WTC11 (cell line): ENCODE measurements around the gene CD300E. TPM values are rescaled to one million over a fixed set of nuclear protein-coding genes. Genes with fewer than 3 reads are reported as not detected.

Experiments used
- ATAC-seq: fragments of 200-7000 bp; cut with Tn5 transposase; 2 replicates; pipeline ENCODE4 v1.10.0; 2021; ENCODE audit warnings: mild to moderate bottlenecking, moderate library complexity
- CTCF ChIA-PET: fragments of 300-600 bp; sonication (Branson Sonifier 250); formaldehyde crosslinking; loops from one replicate; lab custom pipeline; 2021; ENCODE audit warnings: antibody characterized with exemption; lab: Charles Lee
- POLR2A ChIA-PET: fragments of 350-600 bp; sonication (Branson Sonifier 250); formaldehyde crosslinking; loops from one replicate; lab custom pipeline; 2021; ENCODE audit warnings: antibody characterized with exemption; lab: Charles Lee
- DNase-seq: peaks from one replicate; pipeline ENCODE4 v3.0.0; 2021; ENCODE audit warnings: low spot score
- H3K27ac Mint-ChIP-seq: 2 replicates; pipeline ENCODE4 v1.8.0; 2021; ENCODE audit warnings: mixed read lengths
- H3K27me3 Mint-ChIP-seq: 2 replicates; pipeline ENCODE4 v1.8.0; 2021; ENCODE audit warnings: low read depth, mild to moderate bottlenecking, moderate library complexity, mixed read lengths
- H3K36me3 Mint-ChIP-seq: 2 replicates; pipeline ENCODE4 v1.8.0; 2021; ENCODE audit warnings: mixed read lengths
- H3K4me1 Mint-ChIP-seq: 2 replicates; pipeline ENCODE4 v1.8.0; 2022; ENCODE audit warnings: mixed read lengths
- H3K4me3 Mint-ChIP-seq: 2 replicates; pipeline ENCODE4 v1.8.0; 2021; ENCODE audit warnings: mild to moderate bottlenecking, moderate library complexity, mixed read lengths
- H3K9me3 Mint-ChIP-seq: 2 replicates; pipeline ENCODE4 v1.8.0; 2021; ENCODE audit warnings: mixed read lengths
- ESRRA ChIP-seq: sonication (generic); formaldehyde crosslinking; IDR thresholded peaks from 2 replicates; pipeline ENCODE4 v1.8.1; 2022; ENCODE audit warnings: mild to moderate bottlenecking, missing genetic modification reagents, borderline replicate concordance
- ETV6 ChIP-seq: sonication (generic); formaldehyde crosslinking; IDR thresholded peaks from 2 replicates; pipeline ENCODE4 v1.8.1; 2022; ENCODE audit warnings: mild to moderate bottlenecking, missing genetic modification reagents
- FOXP1 ChIP-seq: sonication (generic); formaldehyde crosslinking; IDR thresholded peaks from 2 replicates; pipeline ENCODE4 v1.8.0; 2022; ENCODE audit warnings: missing genetic modification reagents, mild to moderate bottlenecking, moderate library complexity, borderline replicate concordance
- GABPB1 ChIP-seq: sonication (generic); formaldehyde crosslinking; IDR thresholded peaks from 2 replicates; pipeline ENCODE4 v1.8.1; 2023; ENCODE audit warnings: mild to moderate bottlenecking, missing genetic modification reagents
- HMGA2 ChIP-seq: fragments of 250-450 bp; sonication (Bioruptor Pico); IDR thresholded peaks from 2 replicates; pipeline ENCODE4 v1.4.0; 2021; ENCODE audit warnings: mild to moderate bottlenecking, moderate library complexity
- MXD4 ChIP-seq: fragments of 250-450 bp; sonication (Bioruptor Pico); IDR thresholded peaks from 2 replicates; pipeline ENCODE4 v1.8.0; 2021; ENCODE audit warnings: mild to moderate bottlenecking, moderate library complexity, borderline replicate concordance
- TEAD1 ChIP-seq: sonication (generic); formaldehyde crosslinking; IDR thresholded peaks from 2 replicates; pipeline ENCODE4 v1.8.0; 2022; ENCODE audit warnings: mild to moderate bottlenecking, missing genetic modification reagents
- ZNF121 ChIP-seq: sonication (generic); formaldehyde crosslinking; IDR thresholded peaks from 2 replicates; pipeline ENCODE4 v1.8.0; 2023; ENCODE audit warnings: missing genetic modification reagents
- ZNF138 ChIP-seq: sonication (generic); formaldehyde crosslinking; conservative IDR thresholded peaks from 2 replicates; pipeline ENCODE4 v1.8.1; 2022; ENCODE audit warnings: mild to moderate bottlenecking, moderate library complexity, missing genetic modification reagents
- ZNF671 ChIP-seq: fragments of 250-450 bp; sonication (Bioruptor Pico); IDR thresholded peaks from 2 replicates; pipeline ENCODE4 v1.8.0; 2021; ENCODE audit warnings: mild to moderate bottlenecking
- total RNA-seq: library from RNA; stranded (reverse); gene quantifications from 3 replicates; pipeline ENCODE4 v1.2.3, GENCODE V29; 2021
- TF ChIP-seq, protein P1 (sequence below): fragments of 250-450 bp; sonication (Bioruptor Pico); conservative IDR thresholded peaks from 2 replicates; pipeline ENCODE4 v1.9.0; 2021; ENCODE audit warnings: mild to moderate bottlenecking
- TF ChIP-seq, protein P2 (sequence below): sonication (generic); formaldehyde crosslinking; IDR thresholded peaks from 2 replicates; pipeline ENCODE4 v1.8.1; 2023; ENCODE audit warnings: mild to moderate bottlenecking, moderate library complexity, missing genetic modification reagents
- TF ChIP-seq, protein P3 (sequence below): sonication (generic); formaldehyde crosslinking; IDR thresholded peaks from 2 replicates; pipeline ENCODE4 v1.8.1; 2022; ENCODE audit warnings: low read depth, missing genetic modification reagents, borderline replicate concordance
- TF ChIP-seq, protein P4 (sequence below): sonication (generic); formaldehyde crosslinking; IDR thresholded peaks from 2 replicates; pipeline ENCODE4 v1.8.0; 2022; ENCODE audit warnings: mild to moderate bottlenecking, missing genetic modification reagents
- TF ChIP-seq, protein P5 (sequence below): sonication (generic); formaldehyde crosslinking; IDR thresholded peaks from 2 replicates; pipeline ENCODE4 v1.8.1; 2022; ENCODE audit warnings: missing genetic modification reagents, borderline replicate concordance
- TF ChIP-seq, protein P6 (sequence below): sonication (generic); formaldehyde crosslinking; IDR thresholded peaks from 2 replicates; pipeline ENCODE4 v1.8.0; 2022; ENCODE audit warnings: mild to moderate bottlenecking, missing genetic modification reagents
- TF ChIP-seq, protein P7 (sequence below): sonication (generic); formaldehyde crosslinking; IDR thresholded peaks from 2 replicates; pipeline ENCODE4 v1.8.1; 2023; ENCODE audit warnings: mild to moderate bottlenecking, missing genetic modification reagents, borderline replicate concordance

Gene CD300E
- total RNA-seq, 1 experiment from 2014 or later = not detected

DNA sequence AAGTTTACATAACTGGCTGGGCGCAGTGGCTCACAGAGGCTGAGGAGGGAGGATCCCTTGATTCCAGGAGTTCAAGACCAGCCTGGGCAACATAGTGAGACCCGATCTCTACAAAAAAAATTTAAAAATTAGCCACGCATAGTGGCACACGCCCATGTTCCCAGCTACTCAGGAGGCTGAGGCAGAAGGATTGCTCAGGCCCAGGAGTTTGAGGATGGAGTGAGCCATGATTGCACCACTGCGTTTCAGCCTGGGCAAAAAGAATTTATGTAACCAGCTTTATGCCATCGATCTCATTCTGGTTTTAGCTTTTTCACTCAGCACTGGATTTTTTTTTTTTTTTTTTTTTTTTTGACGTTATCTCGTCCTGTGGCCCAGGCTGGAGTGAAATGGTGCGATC, 9.1 kb upstream of the CD300E start:
- H3K4me1 Mint-ChIP-seq = peaks cover 55% of the 10 kb centered on the region
- H3K9me3 Mint-ChIP-seq = peaks cover 7% of the 10 kb centered on the region; the same call in 1 of the 2 replicates
- H3K36me3 Mint-ChIP-seq = no peaks in the 10 kb centered on the region
- peaks cover 7% of the 10 kb centered on the region for H3K27me3 Mint-ChIP-seq
- ChIA-PET CTCF (interaction anchor here (0.6 to 3.3 kb wide), 12 partner anchors 15 to 264 kb away, joined by 3 to 17 read pairs (median 3); partner anchors contain the start of gene RAB37), POLR2A (interaction anchor here (0.5 to 0.8 kb wide), 2 partner anchors 13 to 25 kb away, joined by 4 to 7 read pairs; no protein-coding TSS in a partner anchor)
- ATAC-seq = no peak
- TF ChIP-seq, protein P1, sequence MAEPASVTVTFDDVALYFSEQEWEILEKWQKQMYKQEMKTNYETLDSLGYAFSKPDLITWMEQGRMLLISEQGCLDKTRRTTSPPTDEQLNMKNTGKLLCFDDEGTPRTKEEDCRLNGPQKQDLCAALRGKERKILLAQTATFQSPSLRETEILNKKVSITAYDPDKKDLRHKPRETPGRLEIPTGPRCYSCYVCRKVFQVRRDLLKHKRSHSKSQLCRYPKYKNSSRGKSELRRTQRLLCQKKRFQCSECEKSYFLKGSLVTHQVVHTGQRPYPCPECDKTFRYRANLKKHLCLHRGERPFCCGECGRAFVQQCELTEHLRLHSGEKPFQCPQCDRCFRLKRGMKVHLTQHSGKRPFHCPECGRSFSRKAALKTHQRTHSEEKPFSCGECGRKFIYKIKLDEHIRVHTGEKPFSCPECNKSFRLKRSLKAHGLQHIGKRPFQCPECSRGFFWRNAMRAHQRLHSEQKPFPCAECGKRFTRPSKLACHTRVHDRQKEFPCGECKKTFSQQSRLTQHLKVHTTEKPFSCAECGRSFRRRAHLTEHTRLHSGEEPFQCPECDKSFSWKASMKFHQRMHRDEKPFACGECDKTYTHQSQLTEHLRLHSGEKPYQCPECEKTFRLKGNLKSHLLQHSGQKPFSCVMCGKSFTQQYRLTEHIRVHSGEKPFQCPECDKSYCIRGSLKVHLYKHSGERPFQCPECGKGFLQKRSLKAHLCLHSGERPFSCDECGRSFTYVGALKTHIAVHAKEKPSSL (CRISPR knock-in tag) = no peak
- TF ChIP-seq MXD4 (CRISPR knock-in tag) (no peak), TEAD1 (no peak), ZNF671 (CRISPR knock-in tag) (no peak), FOXP1 (CRISPR knock-in tag) (no peak), ZNF121 (CRISPR knock-in tag) (no peak), ZNF138 (no peak), ETV6 (CRISPR knock-in tag) (no peak), ESRRA (CRISPR knock-in tag) (no peak)
- TF ChIP-seq, protein P2, sequence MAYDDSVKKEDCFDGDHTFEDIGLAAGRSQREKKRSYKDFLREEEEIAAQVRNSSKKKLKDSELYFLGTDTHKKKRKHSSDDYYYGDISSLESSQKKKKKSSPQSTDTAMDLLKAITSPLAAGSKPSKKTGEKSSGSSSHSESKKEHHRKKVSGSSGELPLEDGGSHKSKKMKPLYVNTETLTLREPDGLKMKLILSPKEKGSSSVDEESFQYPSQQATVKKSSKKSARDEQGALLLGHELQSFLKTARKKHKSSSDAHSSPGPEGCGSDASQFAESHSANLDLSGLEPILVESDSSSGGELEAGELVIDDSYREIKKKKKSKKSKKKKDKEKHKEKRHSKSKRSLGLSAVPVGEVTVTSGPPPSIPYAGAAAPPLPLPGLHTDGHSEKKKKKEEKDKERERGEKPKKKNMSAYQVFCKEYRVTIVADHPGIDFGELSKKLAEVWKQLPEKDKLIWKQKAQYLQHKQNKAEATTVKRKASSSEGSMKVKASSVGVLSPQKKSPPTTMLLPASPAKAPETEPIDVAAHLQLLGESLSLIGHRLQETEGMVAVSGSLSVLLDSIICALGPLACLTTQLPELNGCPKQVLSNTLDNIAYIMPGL (CRISPR knock-in tag) = no peak
- TF ChIP-seq, protein P3, sequence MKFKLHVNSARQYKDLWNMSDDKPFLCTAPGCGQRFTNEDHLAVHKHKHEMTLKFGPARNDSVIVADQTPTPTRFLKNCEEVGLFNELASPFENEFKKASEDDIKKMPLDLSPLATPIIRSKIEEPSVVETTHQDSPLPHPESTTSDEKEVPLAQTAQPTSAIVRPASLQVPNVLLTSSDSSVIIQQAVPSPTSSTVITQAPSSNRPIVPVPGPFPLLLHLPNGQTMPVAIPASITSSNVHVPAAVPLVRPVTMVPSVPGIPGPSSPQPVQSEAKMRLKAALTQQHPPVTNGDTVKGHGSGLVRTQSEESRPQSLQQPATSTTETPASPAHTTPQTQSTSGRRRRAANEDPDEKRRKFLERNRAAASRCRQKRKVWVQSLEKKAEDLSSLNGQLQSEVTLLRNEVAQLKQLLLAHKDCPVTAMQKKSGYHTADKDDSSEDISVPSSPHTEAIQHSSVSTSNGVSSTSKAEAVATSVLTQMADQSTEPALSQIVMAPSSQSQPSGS (CRISPR knock-in tag) = no peak
- TF ChIP-seq, protein P4, sequence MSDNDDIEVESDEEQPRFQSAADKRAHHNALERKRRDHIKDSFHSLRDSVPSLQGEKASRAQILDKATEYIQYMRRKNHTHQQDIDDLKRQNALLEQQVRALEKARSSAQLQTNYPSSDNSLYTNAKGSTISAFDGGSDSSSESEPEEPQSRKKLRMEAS (CRISPR knock-in tag) = no peak
- TF ChIP-seq, protein P5, sequence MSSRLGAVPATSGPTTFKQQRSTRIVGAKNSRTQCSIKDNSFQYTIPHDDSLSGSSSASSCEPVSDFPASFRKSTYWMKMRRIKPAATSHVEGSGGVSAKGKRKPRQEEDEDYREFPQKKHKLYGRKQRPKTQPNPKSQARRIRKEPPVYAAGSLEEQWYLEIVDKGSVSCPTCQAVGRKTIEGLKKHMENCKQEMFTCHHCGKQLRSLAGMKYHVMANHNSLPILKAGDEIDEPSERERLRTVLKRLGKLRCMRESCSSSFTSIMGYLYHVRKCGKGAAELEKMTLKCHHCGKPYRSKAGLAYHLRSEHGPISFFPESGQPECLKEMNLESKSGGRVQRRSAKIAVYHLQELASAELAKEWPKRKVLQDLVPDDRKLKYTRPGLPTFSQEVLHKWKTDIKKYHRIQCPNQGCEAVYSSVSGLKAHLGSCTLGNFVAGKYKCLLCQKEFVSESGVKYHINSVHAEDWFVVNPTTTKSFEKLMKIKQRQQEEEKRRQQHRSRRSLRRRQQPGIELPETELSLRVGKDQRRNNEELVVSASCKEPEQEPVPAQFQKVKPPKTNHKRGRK = no peak
- H3K4me3 Mint-ChIP-seq = no peak overlapping the region
- H3K27ac Mint-ChIP-seq = peak overlapping the region; percentile 61; the same call in 1 of the 2 replicates
- DNase-seq = no peak

DNA sequence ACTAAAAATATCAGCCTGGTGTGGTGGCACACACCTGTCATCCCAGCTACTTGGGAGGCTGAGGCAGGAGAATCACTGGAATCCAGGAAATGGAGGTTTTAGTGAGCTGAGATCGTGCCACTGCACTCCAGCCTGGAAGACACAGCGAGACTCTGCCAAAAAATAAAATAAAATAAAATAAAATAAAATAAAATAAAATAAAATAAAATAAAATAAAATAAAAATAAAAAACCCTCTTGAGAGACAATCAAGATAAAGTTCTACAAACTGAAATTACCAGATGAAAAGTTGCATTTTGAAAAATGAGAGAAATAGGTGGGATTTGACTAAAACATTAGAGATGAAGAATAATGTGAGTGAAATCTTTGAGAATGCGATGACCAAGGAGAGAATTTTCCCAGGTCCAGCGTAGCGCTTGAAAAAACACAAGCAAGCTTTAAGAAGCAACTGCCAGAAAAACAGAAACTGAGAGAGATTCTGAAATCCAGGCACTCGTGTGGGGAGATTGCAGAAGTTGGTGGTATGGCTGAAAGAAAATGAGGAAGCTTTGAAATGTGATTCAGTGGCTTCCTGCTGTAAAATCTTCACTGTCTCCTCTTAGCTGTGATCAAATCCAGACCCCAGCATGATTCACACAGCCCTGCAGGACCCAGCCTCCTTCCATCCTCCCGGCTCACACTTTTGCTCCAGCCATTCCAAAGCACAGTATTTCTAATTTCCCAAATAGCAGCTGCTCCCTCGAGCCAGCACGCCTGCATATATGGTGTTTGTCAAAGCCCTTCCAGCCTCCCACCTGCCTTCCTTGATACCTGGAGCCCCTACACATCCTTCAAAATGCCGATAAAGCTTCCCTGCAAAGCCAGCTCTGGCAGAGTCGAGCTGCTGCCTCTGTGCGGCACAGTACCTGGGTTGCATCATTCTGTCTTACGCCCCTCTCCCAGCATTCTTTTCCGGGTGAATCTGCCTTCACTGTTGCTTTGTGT, 8.2 kb upstream of the CD300E start:
- DNase-seq (no peak), ATAC-seq (peak; percentile 36; the same call in 1 of the 2 replicates)
- peaks cover 10% of the 10 kb centered on the region for H3K9me3 Mint-ChIP-seq
- H3K4me1 Mint-ChIP-seq = peaks cover 50% of the 10 kb centered on the region
- H3K27ac Mint-ChIP-seq = peak overlapping the region; percentile 61; the same call in 1 of the 2 replicates
- CTCF ChIA-PET = interaction anchor here (0.6 to 3.3 kb wide), 12 partner anchors 12 to 263 kb away, joined by 3 to 17 read pairs (median 3); partner anchors contain the start of gene RAB37
- POLR2A ChIA-PET = interaction anchor here (0.5 to 0.8 kb wide), 2 partner anchors 13 to 26 kb away, joined by 4 to 7 read pairs; no protein-coding TSS in a partner anchor
- H3K36me3 Mint-ChIP-seq = no peaks in the 10 kb centered on the region
- H3K4me3 Mint-ChIP-seq = no peak overlapping the region
- peaks cover 15% of the 10 kb centered on the region for H3K27me3 Mint-ChIP-seq
- TF ChIP-seq, protein P1 (CRISPR knock-in tag) = no peak
- TF ChIP-seq, protein P6, sequence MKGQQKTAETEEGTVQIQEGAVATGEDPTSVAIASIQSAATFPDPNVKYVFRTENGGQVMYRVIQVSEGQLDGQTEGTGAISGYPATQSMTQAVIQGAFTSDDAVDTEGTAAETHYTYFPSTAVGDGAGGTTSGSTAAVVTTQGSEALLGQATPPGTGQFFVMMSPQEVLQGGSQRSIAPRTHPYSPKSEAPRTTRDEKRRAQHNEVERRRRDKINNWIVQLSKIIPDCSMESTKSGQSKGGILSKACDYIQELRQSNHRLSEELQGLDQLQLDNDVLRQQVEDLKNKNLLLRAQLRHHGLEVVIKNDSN = no peak
- TF ChIP-seq GABPB1 (CRISPR knock-in tag) (peak; percentile 75), HMGA2 (CRISPR knock-in tag) (peak; percentile 93)
- TF ChIP-seq, protein P7, sequence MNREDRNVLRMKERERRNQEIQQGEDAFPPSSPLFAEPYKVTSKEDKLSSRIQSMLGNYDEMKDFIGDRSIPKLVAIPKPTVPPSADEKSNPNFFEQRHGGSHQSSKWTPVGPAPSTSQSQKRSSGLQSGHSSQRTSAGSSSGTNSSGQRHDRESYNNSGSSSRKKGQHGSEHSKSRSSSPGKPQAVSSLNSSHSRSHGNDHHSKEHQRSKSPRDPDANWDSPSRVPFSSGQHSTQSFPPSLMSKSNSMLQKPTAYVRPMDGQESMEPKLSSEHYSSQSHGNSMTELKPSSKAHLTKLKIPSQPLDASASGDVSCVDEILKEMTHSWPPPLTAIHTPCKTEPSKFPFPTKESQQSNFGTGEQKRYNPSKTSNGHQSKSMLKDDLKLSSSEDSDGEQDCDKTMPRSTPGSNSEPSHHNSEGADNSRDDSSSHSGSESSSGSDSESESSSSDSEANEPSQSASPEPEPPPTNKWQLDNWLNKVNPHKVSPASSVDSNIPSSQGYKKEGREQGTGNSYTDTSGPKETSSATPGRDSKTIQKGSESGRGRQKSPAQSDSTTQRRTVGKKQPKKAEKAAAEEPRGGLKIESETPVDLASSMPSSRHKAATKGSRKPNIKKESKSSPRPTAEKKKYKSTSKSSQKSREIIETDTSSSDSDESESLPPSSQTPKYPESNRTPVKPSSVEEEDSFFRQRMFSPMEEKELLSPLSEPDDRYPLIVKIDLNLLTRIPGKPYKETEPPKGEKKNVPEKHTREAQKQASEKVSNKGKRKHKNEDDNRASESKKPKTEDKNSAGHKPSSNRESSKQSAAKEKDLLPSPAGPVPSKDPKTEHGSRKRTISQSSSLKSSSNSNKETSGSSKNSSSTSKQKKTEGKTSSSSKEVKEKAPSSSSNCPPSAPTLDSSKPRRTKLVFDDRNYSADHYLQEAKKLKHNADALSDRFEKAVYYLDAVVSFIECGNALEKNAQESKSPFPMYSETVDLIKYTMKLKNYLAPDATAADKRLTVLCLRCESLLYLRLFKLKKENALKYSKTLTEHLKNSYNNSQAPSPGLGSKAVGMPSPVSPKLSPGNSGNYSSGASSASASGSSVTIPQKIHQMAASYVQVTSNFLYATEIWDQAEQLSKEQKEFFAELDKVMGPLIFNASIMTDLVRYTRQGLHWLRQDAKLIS = no peak
